ENCODE results near the gene ANGEL1. TPM values are rescaled to one million over a fixed set of nuclear protein-coding genes. Genes with fewer than 3 reads are reported as not detected.
A peak's percentile ranks its signal among the peaks of the same experiment; 100 is the strongest.

ANGEL1 gene
- total and polyA plus RNA-seq, 10 donors, result 7.4 to 76.8 (median 47.2) TPM

- no peak for DNase-seq
- Histone ChIP-seq H3K4me3 (no peak within 1 kb of the TSS), H3K4me1 (peaks cover 0 to 21% (median 13%) of the 10 kb centered on the region in 6 donors), H3K27me3 (replicated peaks in 1 of 7) (peaks cover 0 to 3% (median 0%) of the 10 kb centered on the region in 7 donors), H3K36me3 (no peaks in the 10 kb centered on the region), H3K9me3 (no peaks in the 10 kb centered on the region), H3K27ac (no peak within 1 kb of the TSS)
- 85 to 96% (median 89%) methylated on average over 2 of the region's 2 CpGs for WGBS, 5 donors
- no peak for TF ChIP-seq POLR2A (IDR thresholded peaks at IDR 0.05)
- no peak for TF ChIP-seq POLR2AphosphoS5 (IDR thresholded peaks at IDR 0.05)
- no peak for TF ChIP-seq CTCF (IDR thresholded peaks at IDR 0.05 in 8 of 11, conservative IDR thresholded peaks at IDR 0.05 in 3 of 11)
- intact Hi-C loops (cut with DNase I; ENCODE audit: low total_unique reads), result no loop called here
Measured at GRCh38 chr14:76826122-76826521, 13.4 kb upstream of the ANGEL1 start, which contains the start of gene LRRC74A. TSS of gene LRRC74A (plus strand) at chr14:76826408. CDS start at chr14:76826698, 290 bp downstream.

GRCh38 chr14:76820700-76821099, 8.0 kb upstream of the ANGEL1 start:
- intact Hi-C loops (cut with DNase I; ENCODE audit: low total_unique reads), result no loop called here
- 81 to 88% (median 82%) methylated on average over 2 of the region's 2 CpGs for WGBS, 5 donors
- no peak for TF ChIP-seq CTCF (IDR thresholded peaks at IDR 0.05 in 8 of 11, conservative IDR thresholded peaks at IDR 0.05 in 3 of 11)
- no peak for TF ChIP-seq POLR2AphosphoS5 (IDR thresholded peaks at IDR 0.05)
- TF ChIP-seq POLR2A (IDR thresholded peaks at IDR 0.05), result no peak
- no peak for DNase-seq
- Histone ChIP-seq H3K27ac (no peak overlapping the region), H3K27me3 (replicated peaks in 1 of 7) (peaks cover 0 to 35% (median 0%) of the 10 kb centered on the region in 7 donors), H3K4me1 (no peaks in the 10 kb centered on the region), H3K36me3 (no peaks in the 10 kb centered on the region), H3K9me3 (no peaks in the 10 kb centered on the region), H3K4me3 (no peak overlapping the region)

DNA sequence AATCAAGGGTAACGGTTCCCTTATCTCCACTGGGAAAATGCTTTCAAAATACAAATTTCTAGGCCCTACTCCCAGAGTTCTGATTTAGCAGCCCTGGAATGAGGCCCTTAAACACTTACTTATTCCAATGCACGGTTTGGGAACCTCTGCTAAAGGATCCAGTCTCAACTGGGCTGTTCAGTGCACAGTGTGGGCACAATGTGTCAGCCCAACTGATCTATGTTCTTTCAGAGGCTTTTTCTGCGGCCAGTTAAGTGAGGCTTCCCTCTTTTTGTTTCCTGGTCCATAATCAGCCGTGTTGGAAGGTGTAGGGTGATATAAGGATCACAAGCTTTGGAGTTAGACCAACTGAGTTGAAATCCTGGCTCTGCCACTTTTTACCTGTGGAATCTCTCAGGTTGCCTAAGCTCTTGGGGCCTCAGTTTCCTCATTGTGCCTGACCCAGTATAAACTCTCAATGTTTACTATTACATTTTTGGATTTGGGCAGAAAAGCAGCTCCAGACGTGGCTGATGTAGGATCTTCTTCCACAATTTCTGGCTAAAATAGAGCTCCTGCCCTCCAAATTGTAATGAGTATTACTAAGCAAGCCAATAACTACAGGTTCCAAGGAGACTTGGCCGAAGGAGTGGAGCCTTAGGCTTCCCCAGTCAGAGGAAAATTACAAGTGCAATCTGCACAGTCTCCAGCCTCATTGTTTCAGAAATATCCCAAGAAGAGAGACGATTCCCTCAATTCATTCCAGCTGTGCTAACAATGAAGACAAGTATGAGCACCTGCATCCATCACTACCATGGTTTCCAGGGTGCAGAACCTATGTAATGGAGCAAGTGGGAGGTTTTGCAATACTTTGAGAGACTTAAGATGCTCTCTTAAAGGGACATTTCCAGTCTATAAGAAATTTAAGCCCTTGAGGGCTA, 2.3 kb upstream of the ANGEL1 start:
- 72 to 88% (median 84%) methylated on average over 7 of the region's 7 CpGs for WGBS, 5 donors
- no peaks in the 10 kb centered on the region for H3K9me3 ChIP-seq
- no peak for DNase-seq
- no peaks in the 10 kb centered on the region for H3K36me3 ChIP-seq
- intact Hi-C loops (cut with DNase I; ENCODE audit: low total_unique reads), result no loop called here
- TF ChIP-seq POLR2AphosphoS5 (IDR thresholded peaks at IDR 0.05) (no peak), POLR2A (IDR thresholded peaks at IDR 0.05) (no peak), CTCF (IDR thresholded peaks at IDR 0.05 in 8 of 11, conservative IDR thresholded peaks at IDR 0.05 in 3 of 11) (no peak)
- H3K4me1 ChIP-seq, result peaks cover 15 to 32% (median 29%) of the 10 kb centered on the region in 6 donors
- H3K4me3 ChIP-seq, result no peak overlapping the region
- no peak overlapping the region for H3K27ac ChIP-seq
- H3K27me3 ChIP-seq (replicated peaks in 1 of 7), result peaks cover 0 to 28% (median 0%) of the 10 kb centered on the region in 7 donors

DNA sequence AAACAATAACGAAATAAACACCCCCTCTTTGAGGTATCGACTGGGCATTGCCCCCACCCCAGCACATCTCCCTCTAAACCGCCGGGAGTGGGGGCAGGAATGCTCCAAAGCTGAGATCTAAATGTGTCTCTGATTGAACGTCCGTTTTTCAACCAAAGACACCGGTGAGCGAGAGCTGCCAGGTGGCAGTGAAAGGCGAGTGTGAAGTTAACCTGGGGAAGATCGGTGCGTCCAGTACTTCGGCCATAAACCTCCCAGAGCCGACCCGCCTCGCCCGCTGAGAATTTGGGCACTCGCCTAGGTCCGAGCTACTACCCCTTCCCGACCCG, 625 bp downstream of the ANGEL1 start:
- 0 to 1% (median 1%) methylated on average over 12 to 20 of the region's 20 CpGs for WGBS, 5 donors

More for the DNA sequence above, 625 bp downstream of the ANGEL1 start:
- DNase-seq, result no peak
- Histone ChIP-seq H3K9me3 (no peaks in the 10 kb centered on the region), H3K27ac (peak overlapping the region; percentile 79 to 96 (median 91)), H3K4me3 (peak overlapping the region; percentile 81 to 96 (median 84)), H3K36me3 (peaks cover 0 to 26% (median 21%) of the 10 kb centered on the region in 6 donors), H3K4me1 (peaks cover 15 to 53% (median 38%) of the 10 kb centered on the region in 6 donors), H3K27me3 (replicated peaks in 1 of 7) (no peaks in the 10 kb centered on the region)
- TF ChIP-seq POLR2AphosphoS5 (IDR thresholded peaks at IDR 0.05) (no peak), POLR2A (IDR thresholded peaks at IDR 0.05) (no peak), CTCF (IDR thresholded peaks at IDR 0.05 in 8 of 11, conservative IDR thresholded peaks at IDR 0.05 in 3 of 11) (no peak)
- intact Hi-C loops (cut with DNase I; ENCODE audit: low total_unique reads), result no loop called here
